ENCODE results near the gene SRP9. TPM values are rescaled to one million over a fixed set of nuclear protein-coding genes. Genes with fewer than 3 reads are reported as not detected.

The SRP9 gene
- total and polyA plus RNA-seq, 12 donors = 144 to 521 (median 293) TPM

DNA sequence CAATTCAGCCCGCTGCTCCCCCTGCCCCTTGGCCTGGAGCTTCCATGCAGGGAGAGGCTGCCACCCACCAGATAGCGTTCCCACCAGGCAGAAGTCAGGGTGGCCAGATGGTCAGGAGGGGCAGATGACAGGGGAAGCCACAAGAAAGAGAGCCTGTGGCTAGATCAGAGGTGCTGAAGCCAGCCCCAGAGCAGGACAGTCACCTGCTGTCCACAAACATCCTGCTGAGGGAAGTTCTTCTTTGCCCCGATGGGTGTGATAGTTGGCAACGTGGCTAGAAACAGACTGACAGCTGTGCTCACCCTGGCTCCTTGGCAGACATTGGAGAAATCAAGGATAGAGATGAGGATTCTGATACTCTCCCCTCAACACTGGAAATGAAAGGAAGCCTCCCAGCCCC is 27.2 kb upstream of the SRP9 start:
- no peaks in the 10 kb centered on the region for H3K27me3 ChIP-seq
- no peak for DNase-seq
- no peak for TF ChIP-seq POLR2A (IDR thresholded peaks at IDR 0.05)
- TF ChIP-seq, protein P1, sequence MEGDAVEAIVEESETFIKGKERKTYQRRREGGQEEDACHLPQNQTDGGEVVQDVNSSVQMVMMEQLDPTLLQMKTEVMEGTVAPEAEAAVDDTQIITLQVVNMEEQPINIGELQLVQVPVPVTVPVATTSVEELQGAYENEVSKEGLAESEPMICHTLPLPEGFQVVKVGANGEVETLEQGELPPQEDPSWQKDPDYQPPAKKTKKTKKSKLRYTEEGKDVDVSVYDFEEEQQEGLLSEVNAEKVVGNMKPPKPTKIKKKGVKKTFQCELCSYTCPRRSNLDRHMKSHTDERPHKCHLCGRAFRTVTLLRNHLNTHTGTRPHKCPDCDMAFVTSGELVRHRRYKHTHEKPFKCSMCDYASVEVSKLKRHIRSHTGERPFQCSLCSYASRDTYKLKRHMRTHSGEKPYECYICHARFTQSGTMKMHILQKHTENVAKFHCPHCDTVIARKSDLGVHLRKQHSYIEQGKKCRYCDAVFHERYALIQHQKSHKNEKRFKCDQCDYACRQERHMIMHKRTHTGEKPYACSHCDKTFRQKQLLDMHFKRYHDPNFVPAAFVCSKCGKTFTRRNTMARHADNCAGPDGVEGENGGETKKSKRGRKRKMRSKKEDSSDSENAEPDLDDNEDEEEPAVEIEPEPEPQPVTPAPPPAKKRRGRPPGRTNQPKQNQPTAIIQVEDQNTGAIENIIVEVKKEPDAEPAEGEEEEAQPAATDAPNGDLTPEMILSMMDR (IDR thresholded peaks at IDR 0.05) = no peak
- H3K9me3 ChIP-seq (replicated peaks in 1 of 3) = no peaks in the 10 kb centered on the region
- intact Hi-C loops (cut with DNase I) = no loop called here
- no peak overlapping the region for H3K27ac ChIP-seq
- H3K4me3 ChIP-seq = no peak overlapping the region
- H3K4me1 ChIP-seq (replicated peaks in 1 of 2) = peaks cover 7 to 23% of the 10 kb centered on the region in 2 donors
- no peaks in the 10 kb centered on the region for H3K36me3 ChIP-seq (replicated peaks in 1 of 2)
- 0 to 68% (median 33%) methylated on average over 1 to 4 of the region's 4 CpGs for WGBS, 4 donors

DNA sequence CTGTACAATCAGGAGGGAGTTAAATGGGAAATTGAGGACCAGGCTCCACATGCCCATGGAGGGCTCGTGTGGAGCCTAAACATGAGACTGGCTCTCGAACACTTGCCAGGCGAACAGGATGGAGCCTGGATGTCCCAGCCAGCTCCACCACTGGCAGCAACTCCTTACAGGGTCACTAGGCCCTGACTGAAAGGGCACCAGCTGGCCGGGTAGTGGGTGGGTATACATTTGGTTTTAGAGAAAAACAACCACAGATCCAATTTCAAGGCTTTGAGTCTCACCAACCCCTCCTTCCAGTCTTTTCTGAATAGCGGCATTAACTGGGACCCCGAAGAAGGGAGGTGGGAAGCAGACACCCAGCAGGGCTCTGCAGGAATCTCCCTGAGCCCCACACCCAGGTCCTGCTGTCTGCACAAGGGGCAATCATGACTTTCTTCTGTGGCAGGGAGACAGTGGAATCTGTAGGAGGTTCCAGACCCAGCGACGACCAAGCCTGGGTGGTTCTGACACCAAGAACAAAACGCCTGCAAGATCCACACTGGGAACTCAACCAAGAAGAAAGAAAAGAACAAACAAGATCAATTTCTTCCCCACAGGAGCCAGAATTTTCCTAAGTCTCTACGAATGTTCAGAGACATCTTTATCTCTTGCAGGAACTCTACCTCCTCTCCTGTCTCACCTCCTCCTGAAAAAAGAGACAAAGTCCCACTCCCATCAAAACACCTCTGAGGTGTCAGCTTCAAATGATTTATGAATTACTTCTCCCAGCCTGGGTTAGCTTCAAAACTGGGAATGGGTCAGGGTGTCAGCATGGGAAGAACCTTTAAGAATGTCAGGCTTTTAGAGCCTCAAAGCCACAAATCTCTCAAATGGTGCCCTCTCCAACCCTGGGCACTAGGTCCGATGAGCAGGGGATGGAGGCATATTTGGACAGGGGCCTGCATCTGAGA is 26.5 kb upstream of the SRP9 start:
- intact Hi-C loops (cut with DNase I) = no loop called here

DNA sequence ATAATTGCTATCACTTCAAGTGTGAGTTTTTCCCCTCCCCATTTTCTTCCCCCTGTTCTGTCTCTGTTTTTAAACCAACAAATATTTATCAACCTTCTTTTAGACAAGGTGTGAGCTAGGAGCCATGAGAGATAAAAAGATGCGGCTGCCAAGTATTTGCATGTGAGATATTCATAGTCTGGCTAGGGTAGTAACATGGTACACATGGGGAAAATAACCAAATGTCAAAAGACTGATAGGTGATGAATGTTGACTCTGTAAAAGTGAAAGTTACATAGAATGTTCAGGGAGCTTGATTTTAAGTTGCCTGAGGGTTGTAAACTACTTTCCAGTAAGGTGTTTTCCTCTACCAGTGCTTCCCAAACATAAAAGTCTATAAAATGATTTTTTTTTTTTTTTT is 25.4 kb upstream of the SRP9 start:
- WGBS, 4 donors = 76 to 85% (median 83%) methylated on average over 1 of the region's 1 CpG
- H3K4me1 ChIP-seq (replicated peaks in 1 of 2) = peaks cover 11 to 29% of the 10 kb centered on the region in 2 donors
- intact Hi-C loops (cut with DNase I) = no loop called here
- H3K27ac ChIP-seq = no peak overlapping the region
- no peak overlapping the region for H3K4me3 ChIP-seq
- DNase-seq = no peak
- H3K36me3 ChIP-seq (replicated peaks in 1 of 2) = no peaks in the 10 kb centered on the region
- no peak for TF ChIP-seq POLR2A (IDR thresholded peaks at IDR 0.05)
- TF ChIP-seq, protein P1 (IDR thresholded peaks at IDR 0.05) = no peak
- no peaks in the 10 kb centered on the region for H3K9me3 ChIP-seq (replicated peaks in 1 of 3)
- no peaks in the 10 kb centered on the region for H3K27me3 ChIP-seq

More for the DNA sequence above, 26.5 kb upstream of the SRP9 start:
- no peak for DNase-seq
- Histone ChIP-seq H3K4me3 (no peak overlapping the region), H3K4me1 (replicated peaks in 1 of 2) (peaks cover 11 to 30% of the 10 kb centered on the region in 2 donors), H3K27ac (no peak overlapping the region), H3K9me3 (replicated peaks in 1 of 3) (no peaks in the 10 kb centered on the region), H3K27me3 (no peaks in the 10 kb centered on the region), H3K36me3 (replicated peaks in 1 of 2) (no peaks in the 10 kb centered on the region)
- WGBS, 4 donors = 87 to 92% (median 88%) methylated on average over 10 to 11 of the region's 11 CpGs
- TF ChIP-seq POLR2A (IDR thresholded peaks at IDR 0.05) = no peak
- TF ChIP-seq, protein P1 (IDR thresholded peaks at IDR 0.05) = no peak

DNA sequence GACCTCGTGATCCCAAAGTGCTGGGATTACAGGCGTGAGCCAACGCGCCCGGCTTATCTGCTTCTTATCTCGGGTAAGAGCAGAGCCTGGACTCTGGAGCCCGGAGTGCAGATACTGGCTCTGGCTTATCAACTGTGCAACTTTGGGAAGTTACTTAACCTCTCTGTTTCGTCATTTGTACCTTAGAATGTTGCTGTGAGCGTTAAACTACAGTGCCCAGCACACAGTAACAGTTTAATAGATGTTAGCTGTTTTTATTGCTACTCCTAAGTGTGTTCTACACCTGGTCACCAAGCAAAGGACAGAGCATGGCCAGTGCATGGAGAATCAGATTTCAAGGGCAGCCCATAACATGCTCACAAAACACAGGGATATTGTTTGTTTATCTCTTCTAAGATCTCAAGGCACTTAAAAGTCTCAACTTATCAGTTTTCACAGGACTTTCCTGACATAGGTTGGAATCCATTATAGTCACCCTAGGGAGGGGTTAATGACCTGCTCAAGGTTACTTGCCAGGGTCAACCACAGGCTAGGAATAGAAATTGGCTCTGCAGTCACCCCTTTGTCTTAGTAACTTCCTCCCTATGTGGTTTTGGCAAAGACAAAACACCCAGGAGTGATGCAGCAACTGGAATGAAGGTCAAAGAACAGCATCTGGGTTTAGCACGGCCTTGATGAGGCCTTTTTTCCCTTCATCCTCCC is 22.5 kb upstream of the SRP9 start:
- TF ChIP-seq POLR2A (IDR thresholded peaks at IDR 0.05) = no peak
- TF ChIP-seq, protein P1 (IDR thresholded peaks at IDR 0.05) = no peak
- peak; percentile 47 to 90 (median 84) for DNase-seq
- H3K4me1 ChIP-seq (replicated peaks in 1 of 2) = peaks cover 11 to 25% of the 10 kb centered on the region in 2 donors
- intact Hi-C loops (cut with DNase I) = no loop called here
- 10 to 37% (median 18%) methylated on average over 5 to 10 of the region's 10 CpGs for WGBS, 4 donors
- peak overlapping the region; percentile 10 to 92 (median 61) for H3K27ac ChIP-seq
- H3K4me3 ChIP-seq = no peak overlapping the region
- H3K9me3 ChIP-seq (replicated peaks in 1 of 3) = no peaks in the 10 kb centered on the region
- no peaks in the 10 kb centered on the region for H3K27me3 ChIP-seq
- no peaks in the 10 kb centered on the region for H3K36me3 ChIP-seq (replicated peaks in 1 of 2)
